CD1c-positive myeloid dendritic cell (primary cell): ENCODE results near the gene HYOU1.
"Not testable (repeated sequence)": the region's sequence is repeated elsewhere in the genome, so short reads cannot be mapped to it uniquely, and the experiment has no call there.

Source experiments
- DNase-seq: peaks from one replicate; pipeline ENCODE4 v3.0.0-alpha.2; 2016; ENCODE audit errors: extremely low spot score

The HYOU1 gene

GRCh38 chr11:119042927-119043326 is 14.1 kb downstream of the HYOU1 start:
- no peak for DNase-seq

DNA sequence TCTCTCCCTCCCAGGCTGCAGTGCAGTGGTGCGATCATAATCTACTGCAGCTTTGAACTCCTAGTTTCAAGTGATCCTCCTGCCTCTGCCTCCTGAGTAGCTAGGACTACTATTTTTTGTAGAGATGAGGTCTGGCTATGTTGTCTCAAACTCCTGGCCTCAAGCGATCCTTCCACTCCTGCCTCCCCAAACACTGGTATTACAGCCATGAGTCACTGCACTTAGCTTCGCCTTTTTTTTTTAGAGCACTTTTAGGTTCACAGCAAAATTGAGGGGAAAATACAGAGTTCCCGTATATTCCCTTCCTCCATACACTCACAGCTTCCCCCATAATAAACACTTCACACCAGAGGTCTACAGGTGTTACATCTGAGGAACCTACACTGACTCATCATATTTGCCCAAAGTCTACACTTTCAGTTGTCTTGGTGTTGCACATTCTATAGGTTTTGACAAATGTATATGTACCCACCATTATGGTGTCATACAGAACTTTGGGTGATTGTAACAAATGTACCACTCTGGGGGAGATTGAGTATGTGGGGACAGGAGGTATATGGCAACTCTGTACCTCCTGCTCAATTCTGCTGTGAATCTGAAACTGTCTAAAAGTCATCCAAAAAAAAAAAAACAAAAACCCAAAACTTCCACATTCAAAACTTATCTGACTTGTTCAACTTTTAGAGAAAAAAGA is 15.0 kb downstream of the HYOU1 start:
- no peak for DNase-seq

GRCh38 chr11:119039471-119039870 is 17.5 kb downstream of the HYOU1 start:
- DNase-seq = not testable (repeated sequence)

- no peak for DNase-seq
Observed at GRCh38 chr11:119038884-119039283, 18.1 kb downstream of the HYOU1 start.

GRCh38 chr11:119034813-119035212 is 22.2 kb downstream of the HYOU1 start:
- no peak for DNase-seq

- not testable (repeated sequence) for DNase-seq
Observed at GRCh38 chr11:119033421-119033820, 23.6 kb downstream of the HYOU1 start.

- no peak for DNase-seq
Observed at GRCh38 chr11:119031912-119032280, 25.1 kb downstream of the HYOU1 start.

DNA sequence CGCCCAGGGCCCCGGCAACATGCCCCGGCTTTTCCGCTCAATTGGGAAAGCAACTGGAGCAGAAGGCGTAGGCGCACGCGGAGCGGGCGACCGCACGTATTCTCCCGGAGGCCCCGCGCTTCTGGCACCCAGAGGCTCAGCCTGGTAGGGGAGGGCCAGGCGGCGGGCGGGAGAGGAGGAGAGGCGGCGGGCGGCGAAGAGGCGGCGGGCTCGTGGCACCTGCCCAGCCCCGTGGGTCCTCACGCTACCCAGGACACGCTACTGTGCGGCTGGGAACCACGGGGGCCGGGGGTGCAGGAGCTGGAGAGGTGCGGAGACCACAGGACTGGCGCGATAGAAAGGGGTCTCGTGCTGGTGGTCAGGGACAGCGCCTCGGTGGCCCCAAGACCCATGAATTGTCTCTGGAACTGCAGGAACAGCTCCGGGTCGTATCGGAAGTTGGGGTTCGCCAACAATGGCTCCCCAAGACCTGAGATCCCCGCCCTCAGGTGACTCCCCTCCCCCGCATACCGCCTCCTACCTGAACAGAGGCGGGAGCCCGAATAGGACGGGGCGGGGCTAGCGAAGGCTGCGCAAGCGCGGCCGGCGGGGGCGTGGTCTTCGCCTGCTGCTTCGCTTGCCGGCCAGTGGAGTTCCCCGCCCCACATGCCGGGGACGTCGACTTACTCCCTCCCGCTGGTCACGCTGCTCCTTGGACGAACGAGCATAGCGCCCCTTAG is 26.5 kb downstream of the HYOU1 start, which contains the start of gene SLC37A4:
Gene SLC37A4 (minus strand): TSS at position 549 of the 719 bp plus-strand sequence.
- DNase-seq = peak; percentile 98

DNA sequence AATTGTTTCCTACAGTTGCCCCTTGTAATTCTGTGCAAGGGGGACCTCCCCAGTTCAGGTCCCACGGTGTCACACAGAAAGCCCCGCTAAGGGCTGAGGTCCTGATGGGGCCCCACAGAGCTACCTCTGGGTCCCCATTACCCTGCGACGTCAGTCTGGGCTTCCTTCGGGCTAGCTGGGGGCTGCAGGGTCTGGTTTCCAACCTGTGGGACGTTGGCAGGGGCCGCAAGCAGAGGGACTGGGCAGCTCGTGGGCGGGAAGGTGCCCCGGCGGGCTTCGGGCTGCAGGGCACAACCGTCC is 27.0 kb downstream of the HYOU1 start:
- no peak for DNase-seq

DNA sequence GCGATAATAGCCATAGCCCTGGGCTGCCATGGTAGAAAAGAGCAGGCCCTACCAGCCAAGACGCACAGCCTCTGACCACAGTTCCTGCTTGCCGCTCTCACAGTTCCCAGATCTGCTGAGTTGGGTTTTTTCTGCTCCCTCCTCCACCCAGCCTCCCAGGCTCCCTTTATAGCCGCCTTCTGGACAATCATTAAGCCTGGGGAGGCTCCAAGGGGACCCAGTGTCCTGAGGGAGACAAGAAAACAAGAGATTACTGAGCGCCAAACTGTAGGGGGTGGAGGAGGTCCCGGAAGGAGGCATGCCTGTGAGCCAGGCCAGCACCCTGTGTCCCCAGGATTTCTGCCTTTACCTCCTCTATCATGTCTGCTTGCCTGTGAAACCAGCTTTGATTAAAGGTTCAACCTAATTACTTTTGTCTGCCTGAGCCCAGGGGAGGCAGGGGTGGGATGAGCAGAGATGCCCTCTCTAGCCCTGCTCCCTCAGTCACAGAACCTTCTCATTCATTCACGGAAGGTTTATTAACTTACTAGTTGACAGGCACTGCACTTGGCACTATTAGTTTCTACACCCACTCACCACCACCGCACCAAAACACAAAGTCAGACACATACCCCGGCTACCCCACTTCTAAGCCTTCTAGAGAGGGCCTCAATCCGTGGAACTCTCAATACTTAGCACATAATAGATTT is 27.5 kb downstream of the HYOU1 start:
- peak; percentile 25 for DNase-seq

DNA sequence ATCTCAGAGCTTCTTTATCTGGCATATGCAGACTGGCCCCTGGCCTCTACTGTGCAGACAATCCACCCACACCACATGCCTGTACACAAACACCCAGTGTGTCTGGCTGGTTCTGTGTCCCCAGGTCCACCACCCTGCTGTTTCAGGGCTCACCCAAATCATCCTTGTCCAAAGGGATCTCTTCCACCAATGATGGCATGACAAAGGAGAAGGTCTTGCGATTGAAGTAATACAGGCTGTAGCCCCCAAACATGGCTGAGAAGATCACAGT is 28.0 kb downstream of the HYOU1 start:
- DNase-seq = no peak

GRCh38 chr11:119028346-119029068 is 28.5 kb downstream of the HYOU1 start:
- no peak for DNase-seq

DNA sequence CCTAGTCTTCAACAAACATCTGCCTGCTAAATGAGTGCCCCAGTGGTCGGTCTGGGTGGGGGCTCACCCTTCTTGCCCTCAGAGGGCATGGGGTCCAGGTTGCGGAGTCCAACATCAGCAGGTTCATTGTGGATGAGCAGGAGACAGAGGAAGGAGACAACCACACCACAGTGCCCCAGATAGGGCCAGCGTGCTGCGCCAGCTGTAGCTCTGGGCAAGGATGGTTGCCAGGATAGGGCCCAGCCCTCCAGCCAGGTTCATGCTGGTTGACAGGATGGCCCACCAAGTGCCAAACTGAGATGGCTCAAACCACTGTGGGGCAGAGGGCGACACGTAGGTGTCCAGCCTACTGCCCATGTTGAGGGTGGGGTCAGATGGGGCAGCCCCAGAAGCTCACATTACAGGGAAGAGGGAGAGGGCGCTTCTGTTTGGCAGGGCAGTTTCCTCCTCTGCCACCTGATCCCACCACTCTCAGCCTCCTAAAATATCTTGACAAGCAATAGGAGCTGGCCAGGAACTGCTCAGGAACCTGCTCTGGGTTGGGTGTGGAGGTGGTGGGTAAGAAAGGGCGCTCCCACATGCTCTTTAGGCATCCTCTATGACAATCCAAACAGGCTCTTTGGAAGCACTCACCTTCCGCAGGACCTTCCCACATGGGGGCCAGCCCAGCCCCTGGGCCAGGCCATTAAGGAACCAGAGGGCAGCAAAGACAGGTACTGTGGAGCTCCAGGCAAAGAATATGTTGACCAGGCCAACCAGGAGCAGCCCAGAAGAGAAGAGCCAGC is 29.3 kb downstream of the HYOU1 start:
- DNase-seq = no peak

GRCh38 chr11:119026970-119027369 is 30.0 kb downstream of the HYOU1 start:
- no peak for DNase-seq

- no peak for DNase-seq
Observed at GRCh38 chr11:119025978-119026766, 30.8 kb downstream of the HYOU1 start.

DNA sequence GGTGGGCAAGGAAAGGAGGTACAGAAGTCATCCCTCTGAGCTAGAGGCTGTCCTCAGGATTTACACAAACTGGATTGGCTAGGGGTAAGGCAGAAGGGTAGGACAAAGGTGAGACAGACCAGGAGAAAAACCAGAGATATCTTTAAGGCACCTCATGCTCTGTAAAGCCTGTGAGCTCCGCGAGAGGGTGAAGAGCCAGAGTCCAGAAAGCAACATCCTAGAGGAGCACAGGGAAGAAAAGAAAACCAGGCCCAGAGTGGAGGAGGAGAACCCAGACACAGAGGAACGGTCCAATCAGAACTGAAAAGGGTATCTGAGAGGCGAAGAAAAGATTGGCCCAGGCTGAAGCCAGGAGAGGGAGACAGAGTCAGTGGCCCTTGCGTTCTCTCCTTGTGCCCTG is 31.5 kb downstream of the HYOU1 start:
- DNase-seq = no peak

DNA sequence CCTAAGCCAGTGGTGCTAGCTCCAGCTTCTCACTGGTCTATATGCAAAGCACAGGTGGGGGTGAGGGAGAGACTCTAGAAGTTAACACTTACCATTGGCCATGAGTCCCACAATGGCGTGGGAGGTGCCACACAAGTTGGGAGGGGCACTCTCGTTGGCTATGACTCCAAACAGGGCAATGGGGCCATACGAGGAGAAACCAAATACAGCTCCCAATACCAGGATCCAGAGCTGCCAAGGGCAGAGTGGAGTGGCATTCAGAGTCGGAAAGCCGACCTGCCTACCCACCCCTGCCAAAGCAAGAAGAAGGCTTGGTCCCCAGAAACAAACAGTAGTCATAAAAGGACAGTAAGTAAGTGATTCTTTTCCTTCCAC is 31.9 kb downstream of the HYOU1 start:
- no peak for DNase-seq

DNA sequence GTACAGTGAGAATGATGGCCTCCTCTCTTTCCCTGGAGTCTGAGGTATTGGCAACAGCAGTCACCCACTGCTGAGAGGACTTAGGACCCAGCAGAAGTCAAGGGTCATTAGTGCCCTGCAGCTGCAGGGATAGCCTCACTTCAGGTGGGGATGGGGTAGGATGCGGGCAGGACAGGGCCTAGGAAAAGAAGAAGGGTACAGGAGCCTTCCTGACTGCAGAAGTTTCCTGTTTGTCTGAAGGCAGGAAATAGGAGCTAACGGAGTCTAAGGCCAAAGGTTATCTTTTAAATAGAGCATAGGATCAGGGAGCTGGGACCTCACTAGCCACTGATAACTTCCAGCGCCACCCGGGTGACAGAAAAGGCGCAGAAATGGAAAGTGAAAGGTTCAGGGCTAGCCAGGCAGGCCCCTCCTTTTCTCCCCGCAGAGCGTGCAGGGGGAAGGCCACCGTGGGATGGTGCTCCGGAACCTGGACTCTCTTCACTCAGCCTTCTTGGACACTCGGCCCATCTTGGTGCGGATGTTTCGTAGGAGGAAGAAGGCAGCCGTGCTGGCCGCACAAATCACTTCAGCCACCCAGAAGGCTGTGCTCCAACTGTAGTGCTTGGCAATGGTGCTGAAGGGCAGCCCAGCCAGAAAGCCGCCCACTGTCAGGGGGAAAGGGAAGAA is 32.4 kb downstream of the HYOU1 start:
- DNase-seq = no peak

- no peak for DNase-seq
Observed at GRCh38 chr11:119023741-119024140, 33.3 kb downstream of the HYOU1 start.

GRCh38 chr11:119021631-119022030 is 35.4 kb downstream of the HYOU1 start:
- no peak for DNase-seq

DNA sequence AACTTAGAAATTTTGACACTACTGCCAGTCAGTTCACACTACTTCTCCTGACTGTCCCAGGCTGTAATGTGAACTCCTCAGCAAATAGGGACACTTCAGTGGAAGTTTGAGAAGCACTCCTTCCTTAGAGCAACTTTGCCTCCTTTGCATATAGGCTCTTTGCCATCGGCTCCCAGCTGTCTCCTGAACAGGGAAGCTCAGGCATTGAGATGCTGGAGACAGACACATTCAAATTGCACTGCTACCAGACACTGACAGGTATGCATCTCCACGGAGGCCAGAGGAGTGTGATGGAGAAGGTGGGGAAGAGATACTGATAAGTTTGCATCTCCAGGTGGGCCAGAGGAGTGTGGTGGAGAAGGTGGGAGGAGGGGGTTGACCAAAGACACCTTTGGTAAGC is 37.0 kb downstream of the HYOU1 start:
- DNase-seq = no peak
